HPDE6-E6E7 (cell line): ENCODE data around the gene ZBTB24.

Experiments
- DNase-seq: peaks from one replicate; pipeline ENCODE4 v3.0.0; 2011; ENCODE audit warnings: missing footprints; ENCODE audit errors: extremely low spot score

The ZBTB24 gene

DNA sequence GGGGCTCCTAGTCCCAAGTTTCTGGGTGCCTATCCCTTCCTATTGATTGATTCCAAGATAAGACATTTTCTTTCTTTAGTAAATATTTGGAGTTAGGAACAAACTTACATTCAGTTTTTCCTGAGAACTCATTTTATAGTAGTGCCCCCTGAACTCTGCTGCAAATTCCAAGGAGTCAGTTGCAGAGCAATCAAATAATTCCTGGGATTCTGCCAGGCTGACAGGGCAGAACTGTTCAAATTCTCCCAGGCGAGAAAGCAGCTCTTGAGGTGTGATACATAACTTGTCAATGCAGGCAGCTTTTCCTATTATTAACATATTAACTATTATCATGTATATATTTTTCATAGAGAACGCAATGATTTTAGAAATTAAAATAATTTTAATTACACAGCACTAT, 15.9 kb upstream of the ZBTB24 start:
- DNase-seq, result no peak

DNA sequence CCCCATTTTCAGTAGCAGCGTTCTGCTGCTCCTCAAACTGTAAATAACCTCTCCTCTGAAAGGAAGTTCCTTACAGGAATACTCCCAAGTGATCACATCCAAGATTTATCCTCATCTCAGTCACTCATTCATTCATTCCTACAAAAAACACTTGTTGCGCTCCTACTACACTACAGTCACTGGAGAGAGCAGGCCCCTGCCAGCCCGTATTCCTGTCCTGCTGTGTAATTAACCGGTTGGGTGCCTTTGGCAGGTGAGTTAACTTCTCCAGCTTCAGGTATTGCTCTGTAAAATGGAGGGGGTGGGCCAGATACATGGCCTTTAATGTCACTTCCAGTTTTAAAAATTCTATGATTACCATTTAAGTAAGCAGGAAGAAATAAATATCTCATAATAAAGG, 15.0 kb upstream of the ZBTB24 start:
- DNase-seq, result no peak

- no peak for DNase-seq
Observed at GRCh38 chr6:109496036-109496772, 13.2 kb upstream of the ZBTB24 start.

DNA sequence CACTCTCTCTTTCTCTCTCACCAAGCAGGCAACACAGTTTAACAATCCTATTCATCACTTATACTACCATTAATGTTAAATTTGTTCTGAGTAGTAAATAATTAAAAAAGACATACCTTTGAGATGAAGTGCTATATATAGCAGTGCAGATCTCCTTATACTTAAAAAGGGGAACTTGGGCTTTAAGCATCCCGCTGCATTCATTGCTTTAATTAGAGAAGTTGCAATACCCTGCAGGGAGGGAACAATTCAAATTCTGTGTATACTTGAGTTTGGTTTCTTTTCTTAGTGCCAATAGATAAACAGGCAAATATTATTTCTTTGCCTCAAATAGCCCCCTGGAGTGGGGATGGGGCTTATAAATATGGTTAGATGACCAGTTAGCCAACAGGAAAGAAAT, 10.8 kb upstream of the ZBTB24 start:
- no peak for DNase-seq

GRCh38 chr6:109491207-109491938, 8.4 kb upstream of the ZBTB24 start:
- DNase-seq, result no peak

GRCh38 chr6:109490713-109491112, 7.7 kb upstream of the ZBTB24 start:
- DNase-seq, result no peak

DNA sequence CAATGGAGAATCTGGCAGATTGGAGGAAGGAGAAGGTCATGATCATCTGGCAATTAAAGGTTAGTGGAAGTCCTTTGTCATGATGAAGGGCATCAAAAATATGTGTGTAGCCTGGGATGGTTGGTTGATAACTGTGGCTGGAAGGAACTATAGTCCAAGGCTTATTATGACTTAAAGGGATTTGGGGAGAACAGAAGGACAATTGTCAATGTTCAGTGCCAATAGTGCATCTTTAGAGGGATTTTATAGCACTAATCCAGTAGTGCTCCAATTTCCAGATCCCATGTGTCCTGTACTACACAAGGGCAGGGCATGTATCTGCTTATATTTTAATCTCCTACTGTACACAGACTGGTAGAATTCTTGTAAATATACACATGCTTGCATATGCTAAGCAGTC, 5.0 kb upstream of the ZBTB24 start:
- no peak for DNase-seq

GRCh38 chr6:109486068-109486467, 3.0 kb upstream of the ZBTB24 start:
- DNase-seq, result no peak

- no peak for DNase-seq
Observed at GRCh38 chr6:109485266-109485935, 2.4 kb upstream of the ZBTB24 start.

GRCh38 chr6:109484122-109484521, 1.1 kb upstream of the ZBTB24 start:
- DNase-seq, result no peak

- no peak for DNase-seq
Observed at GRCh38 chr6:109483735-109484057, 677 bp upstream of the ZBTB24 start.

- DNase-seq, result no peak
Observed at GRCh38 chr6:109480993-109481480, 2.0 kb downstream of the ZBTB24 start.

DNA sequence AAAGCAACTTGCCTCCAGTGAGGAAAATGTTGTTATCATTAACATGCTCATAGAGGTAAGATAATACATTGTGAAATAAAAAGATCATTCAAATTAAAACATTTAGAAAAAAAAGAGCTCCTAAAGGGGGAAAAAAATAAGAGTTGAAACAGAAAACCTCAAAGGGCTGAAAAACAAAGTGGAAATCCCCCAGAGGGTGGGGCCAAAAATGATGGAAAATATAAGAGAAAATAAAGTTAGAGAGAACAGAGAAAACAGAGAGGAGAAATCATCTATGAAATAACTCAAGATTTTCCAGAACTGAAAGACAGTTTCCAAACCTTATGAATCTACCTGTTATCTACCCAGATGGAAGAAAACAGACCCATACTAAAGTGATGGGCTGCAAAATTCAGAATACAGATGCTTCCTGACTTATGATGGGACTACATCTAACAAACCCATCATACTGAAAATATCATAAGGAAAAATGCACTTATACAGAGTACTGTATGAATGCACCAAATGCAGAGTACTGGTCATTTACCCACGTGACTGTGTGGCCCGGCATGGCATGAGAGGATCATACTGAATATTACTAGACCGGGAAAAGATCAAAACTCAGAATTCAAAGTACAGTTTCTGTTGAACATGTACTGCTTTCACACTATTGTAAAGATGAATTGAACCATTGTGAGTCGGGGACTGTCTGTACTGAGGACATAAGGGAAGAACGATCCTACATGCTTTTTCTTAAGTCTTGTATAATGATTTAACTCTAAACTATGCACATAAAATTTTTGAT, 4.0 kb downstream of the ZBTB24 start:
- DNase-seq, result no peak

DNA sequence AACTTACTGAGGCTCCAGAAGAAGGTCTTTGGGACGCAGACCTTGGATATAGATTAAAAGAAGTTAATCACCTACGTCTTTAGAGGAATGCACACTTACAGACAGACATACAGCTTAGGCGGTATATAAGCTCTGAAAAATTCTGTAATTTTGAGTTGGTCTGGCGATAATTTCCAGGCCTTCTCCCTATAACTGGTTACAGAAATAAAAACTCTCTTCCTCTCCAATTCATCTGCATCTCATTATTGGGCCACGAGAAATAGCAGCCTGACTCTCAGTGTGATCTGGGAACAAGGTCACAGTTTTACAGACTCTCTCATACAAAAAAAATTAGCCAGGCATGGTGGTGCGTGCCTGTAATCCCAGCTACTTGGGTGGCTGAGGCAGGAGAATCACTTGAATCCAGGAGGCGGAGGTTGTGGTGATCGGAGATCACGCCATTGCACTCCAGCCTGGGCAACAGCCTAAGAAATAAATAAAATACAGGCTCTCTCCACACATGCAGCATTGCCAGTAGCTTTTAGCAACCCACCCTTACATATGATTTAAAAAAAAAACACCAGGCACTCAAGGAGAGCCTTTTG, 4.7 kb downstream of the ZBTB24 start:
- no peak for DNase-seq

GRCh38 chr6:109477725-109478124, 5.3 kb downstream of the ZBTB24 start:
- no peak for DNase-seq

GRCh38 chr6:109477184-109477583, 5.8 kb downstream of the ZBTB24 start:
- no peak for DNase-seq

DNA sequence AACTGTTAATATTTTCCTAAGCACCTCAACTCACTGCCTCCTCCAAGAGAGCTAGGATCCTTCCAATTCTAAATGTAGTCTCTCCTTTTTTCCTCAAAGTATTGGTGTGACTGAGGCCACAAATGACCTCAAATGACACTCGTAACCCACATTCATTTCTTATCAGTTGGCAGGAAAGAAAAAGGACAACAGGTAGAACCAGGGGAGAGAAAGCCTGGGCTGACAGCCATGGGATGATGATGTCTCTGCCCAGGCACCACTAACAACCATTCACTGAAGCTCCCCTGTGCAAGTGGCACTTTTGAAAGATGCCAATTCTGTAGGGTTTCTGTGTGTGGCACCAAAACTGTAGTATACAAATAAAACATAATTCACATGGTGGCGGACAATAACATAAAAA, 7.4 kb downstream of the ZBTB24 start:
- DNase-seq, result no peak

GRCh38 chr6:109474995-109475394, 8.0 kb downstream of the ZBTB24 start:
- DNase-seq, result no peak

GRCh38 chr6:109473120-109473519, 9.9 kb downstream of the ZBTB24 start:
- no peak for DNase-seq

DNA sequence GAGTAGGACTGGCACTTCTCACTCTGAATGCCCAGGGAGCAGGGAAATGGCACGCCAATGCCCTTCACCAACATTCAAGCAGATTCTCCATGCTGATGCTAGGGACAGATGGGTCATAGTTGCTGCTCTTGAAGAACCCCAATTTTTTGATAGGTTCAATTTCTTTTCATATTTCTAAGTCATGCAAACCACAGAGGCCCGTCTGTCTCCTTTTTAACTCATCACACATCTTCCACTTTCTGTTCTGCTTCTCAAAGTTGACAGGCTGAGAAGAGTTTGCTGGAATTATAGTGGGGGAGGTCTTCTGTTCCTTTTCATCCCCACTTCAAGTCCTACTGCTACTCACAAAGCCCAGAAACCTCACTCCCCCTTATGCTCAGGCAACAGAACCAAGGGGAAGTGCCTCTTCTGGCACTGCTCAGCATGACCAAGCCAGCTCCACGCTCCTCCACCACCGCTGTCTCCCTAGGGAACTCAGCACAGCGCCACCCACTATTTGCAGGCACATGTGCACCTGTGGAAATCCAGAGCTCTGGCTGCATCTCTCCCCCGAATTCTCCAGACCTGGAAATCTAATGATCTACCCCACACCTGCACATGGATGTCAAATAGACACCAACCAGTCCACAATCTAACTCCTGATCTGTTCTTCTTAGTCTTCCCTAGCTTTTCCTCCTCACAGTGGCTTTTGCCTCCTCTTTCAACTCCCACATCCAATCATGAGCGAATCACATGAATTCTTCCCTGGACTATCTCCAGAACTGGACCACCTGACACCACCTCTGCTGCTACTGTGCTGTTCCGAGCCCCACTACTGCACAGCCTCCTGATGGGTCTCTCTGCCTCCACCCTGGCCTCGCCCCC, 10.7 kb downstream of the ZBTB24 start:
- DNase-seq, result no peak
